ENCODE data around the gene AKAP9.
"Not testable (repeated sequence)": the region's sequence is repeated elsewhere in the genome, so short reads cannot be mapped to it uniquely, and the experiment has no call there.

Gene AKAP9

GRCh38 chr7:91947948-91948347 lies 7.3 kb downstream of the AKAP9 start:
- no peak for DNase-seq

GRCh38 chr7:91949221-91950009 lies 8.8 kb downstream of the AKAP9 start:
- no peak for DNase-seq

- DNase-seq = no peak
Measured at GRCh38 chr7:91953618-91954017, 13.0 kb downstream of the AKAP9 start.

GRCh38 chr7:91956464-91956863 lies 15.8 kb downstream of the AKAP9 start:
- DNase-seq = not testable (repeated sequence)

- no peak for DNase-seq
Measured at GRCh38 chr7:91957232-91957631, 16.6 kb downstream of the AKAP9 start.

GRCh38 chr7:91957823-91958222 lies 17.2 kb downstream of the AKAP9 start:
- no peak for DNase-seq

GRCh38 chr7:91959023-91959422 lies 18.4 kb downstream of the AKAP9 start:
- DNase-seq = no peak

- DNase-seq = no peak
Measured at GRCh38 chr7:91961816-91962215, 21.2 kb downstream of the AKAP9 start.

- DNase-seq = no peak
Measured at GRCh38 chr7:91962419-91962818, 21.8 kb downstream of the AKAP9 start.

GRCh38 chr7:91967513-91967912 lies 26.9 kb downstream of the AKAP9 start:
- not testable (repeated sequence) for DNase-seq

- no peak for DNase-seq
Measured at GRCh38 chr7:91973639-91974038, 33.0 kb downstream of the AKAP9 start.

GRCh38 chr7:91974066-91974465 lies 33.4 kb downstream of the AKAP9 start:
- no peak for DNase-seq

- no peak for DNase-seq
Measured at GRCh38 chr7:91976743-91977142, 36.1 kb downstream of the AKAP9 start.

- no peak for DNase-seq
Measured at GRCh38 chr7:91979590-91979989, 38.9 kb downstream of the AKAP9 start.

- DNase-seq = not testable (repeated sequence)
Measured at GRCh38 chr7:91982352-91982751, 41.7 kb downstream of the AKAP9 start.

- DNase-seq = no peak
Measured at GRCh38 chr7:91988213-91988612, 47.6 kb downstream of the AKAP9 start.

GRCh38 chr7:91993976-91994375 lies 53.3 kb downstream of the AKAP9 start:
- DNase-seq = no peak

GRCh38 chr7:91995391-91996105 lies 54.9 kb downstream of the AKAP9 start:
- no peak for DNase-seq

- no peak for DNase-seq
Measured at GRCh38 chr7:91999631-92000565, 59.2 kb downstream of the AKAP9 start.

GRCh38 chr7:92002720-92003119 lies 62.1 kb downstream of the AKAP9 start:
- DNase-seq = no peak

- DNase-seq = no peak
Measured at GRCh38 chr7:92006046-92006445, 65.4 kb downstream of the AKAP9 start.

GRCh38 chr7:92010215-92010614 lies 69.6 kb downstream of the AKAP9 start:
- DNase-seq = no peak

- DNase-seq = no peak
Measured at GRCh38 chr7:92013611-92014010, 72.9 kb downstream of the AKAP9 start.
